ENCODE results near the gene RUFY3.
A peak's percentile ranks its signal among the peaks of the same experiment; 100 is the strongest.

The RUFY3 gene

GRCh38 chr4:70705183-70706043 is 16.4 kb upstream of the RUFY3 start:
- peak overlapping the region; percentile 98 for H3K27ac Mint-ChIP-seq
- H3K36me3 Mint-ChIP-seq (ENCODE audit: low read depth): no peaks in the 10 kb centered on the region
- DNase-seq: peak; percentile 72
- peak overlapping the region; percentile 97 for H3K4me3 Mint-ChIP-seq
- H3K4me1 Mint-ChIP-seq: peaks cover 37% of the 10 kb centered on the region
- no peak for TF ChIP-seq CTCF (IDR thresholded peaks at IDR 0.05)
- no peaks in the 10 kb centered on the region for H3K27me3 Mint-ChIP-seq (ENCODE audit: low read depth, poor library complexity)
- H3K9me3 Mint-ChIP-seq: no peaks in the 10 kb centered on the region

- no peaks in the 10 kb centered on the region for H3K36me3 Mint-ChIP-seq (ENCODE audit: low read depth)
- no peak for TF ChIP-seq CTCF (IDR thresholded peaks at IDR 0.05)
- DNase-seq: no peak
- H3K27ac Mint-ChIP-seq: peak overlapping the region; percentile 98
- peak overlapping the region; percentile 97 for H3K4me3 Mint-ChIP-seq
- H3K4me1 Mint-ChIP-seq: peaks cover 37% of the 10 kb centered on the region
- no peaks in the 10 kb centered on the region for H3K9me3 Mint-ChIP-seq
- no peaks in the 10 kb centered on the region for H3K27me3 Mint-ChIP-seq (ENCODE audit: low read depth, poor library complexity)
Observed at GRCh38 chr4:70706044-70706461, 15.7 kb upstream of the RUFY3 start.

- no peak for TF ChIP-seq CTCF (IDR thresholded peaks at IDR 0.05)
- Mint-ChIP-seq H3K4me3 (peak overlapping the region; percentile 97), H3K27ac (no peak overlapping the region), H3K36me3 (ENCODE audit: low read depth) (no peaks in the 10 kb centered on the region), H3K4me1 (peaks cover 38% of the 10 kb centered on the region), H3K9me3 (no peaks in the 10 kb centered on the region), H3K27me3 (ENCODE audit: low read depth, poor library complexity) (no peaks in the 10 kb centered on the region)
- DNase-seq: no peak
Observed at GRCh38 chr4:70706516-70706915, 15.2 kb upstream of the RUFY3 start.

- Mint-ChIP-seq H3K4me1 (peaks cover 55% of the 10 kb centered on the region), H3K27ac (no peak overlapping the region), H3K4me3 (no peak overlapping the region), H3K27me3 (ENCODE audit: low read depth, poor library complexity) (no peaks in the 10 kb centered on the region), H3K36me3 (ENCODE audit: low read depth) (no peaks in the 10 kb centered on the region), H3K9me3 (no peaks in the 10 kb centered on the region)
- no peak for DNase-seq
- no peak for TF ChIP-seq CTCF (IDR thresholded peaks at IDR 0.05)
Observed at GRCh38 chr4:70709611-70710205, 12.1 kb upstream of the RUFY3 start.

GRCh38 chr4:70711599-70711998 is 10.2 kb upstream of the RUFY3 start:
- Mint-ChIP-seq H3K9me3 (no peaks in the 10 kb centered on the region), H3K27ac (no peak overlapping the region), H3K4me3 (no peak overlapping the region), H3K4me1 (peaks cover 50% of the 10 kb centered on the region), H3K27me3 (ENCODE audit: low read depth, poor library complexity) (no peaks in the 10 kb centered on the region), H3K36me3 (ENCODE audit: low read depth) (no peaks in the 10 kb centered on the region)
- TF ChIP-seq CTCF (IDR thresholded peaks at IDR 0.05): no peak
- DNase-seq: no peak

All from nephron progenitor cell (in vitro differentiated cells).